HG02623 (cell line): Measurements from ENCODE around the gene HS3ST3B1.

Experiments used
- ATAC-seq: cut with Tn5 transposase; IDR thresholded peaks from one replicate; pipeline ENCODE4 v1.9.1; 2021; ENCODE audit warnings: moderate library complexity; ENCODE audit not compliant: unreplicated experiment

HS3ST3B1 gene

DNA sequence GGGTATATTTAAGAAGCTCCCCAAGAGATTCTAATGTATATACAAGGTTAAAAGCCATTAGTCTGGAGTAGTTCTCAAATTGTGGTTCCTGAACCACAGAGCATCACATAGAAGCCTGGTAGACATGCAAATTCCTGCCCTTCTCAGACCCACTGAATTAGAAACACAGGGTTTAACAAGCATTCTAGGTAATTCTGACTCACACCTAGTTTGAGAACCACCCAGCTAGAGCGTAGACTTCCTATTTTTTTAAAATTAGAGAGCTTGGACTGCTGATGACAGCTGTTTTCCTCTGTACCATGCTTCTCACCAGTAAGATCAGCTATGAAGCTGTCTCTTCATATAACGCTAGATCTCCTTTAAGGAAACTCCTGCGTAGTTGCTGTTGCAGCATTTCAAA is 50.6 kb downstream of the HS3ST3B1 start:
- peak; percentile 90 for ATAC-seq

- ATAC-seq, result no peak
Observed at GRCh38 chr17:14352136-14352535, 51.3 kb downstream of the HS3ST3B1 start.

DNA sequence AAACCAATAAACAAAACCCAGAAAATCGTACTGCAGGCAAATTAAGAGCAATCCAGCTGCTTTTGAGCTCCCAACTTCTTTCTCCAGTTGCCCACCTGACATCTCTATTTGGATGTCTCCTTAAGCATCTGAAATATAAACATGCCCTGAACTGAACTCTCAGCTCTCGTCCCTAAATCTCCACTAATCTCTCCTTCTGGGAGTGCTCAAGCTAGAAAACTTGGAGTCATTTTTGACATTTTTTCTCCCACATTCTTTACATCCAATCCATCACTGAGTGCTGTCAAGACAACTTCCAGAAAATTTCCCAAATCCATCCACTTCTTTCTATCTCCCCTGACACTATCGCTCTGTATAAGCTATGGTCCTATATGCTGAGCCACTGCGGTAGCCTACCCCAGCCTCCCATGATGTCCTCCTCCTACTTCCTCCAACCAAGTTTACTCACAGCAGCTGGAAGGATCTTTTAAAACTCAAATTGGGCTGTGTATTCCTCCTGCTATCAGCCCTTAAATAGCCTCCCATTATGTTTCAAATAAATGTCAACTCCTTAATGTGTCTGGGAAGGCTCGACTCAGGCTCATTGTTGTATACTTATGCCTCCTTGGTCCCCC is 53.1 kb downstream of the HS3ST3B1 start:
- ATAC-seq, result no peak

DNA sequence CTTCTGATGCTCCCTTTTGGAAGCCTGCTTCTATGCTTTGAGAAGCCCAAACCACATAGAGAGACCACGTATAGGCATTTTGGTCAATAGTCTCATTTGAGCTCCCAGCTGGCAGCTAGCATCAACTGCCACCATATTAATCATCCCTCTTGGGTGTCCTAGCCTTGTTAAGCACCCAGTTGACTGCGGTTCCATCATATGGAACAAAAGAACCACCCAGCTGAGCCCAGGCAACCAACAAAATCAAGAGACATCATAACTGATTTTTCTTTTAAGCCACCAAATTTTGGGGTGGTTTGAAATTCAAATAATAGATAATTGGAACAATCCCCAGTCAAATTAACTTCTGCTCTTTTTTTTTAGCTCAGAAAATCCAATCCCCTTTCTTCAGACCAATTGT is 53.9 kb downstream of the HS3ST3B1 start:
- no peak for ATAC-seq

DNA sequence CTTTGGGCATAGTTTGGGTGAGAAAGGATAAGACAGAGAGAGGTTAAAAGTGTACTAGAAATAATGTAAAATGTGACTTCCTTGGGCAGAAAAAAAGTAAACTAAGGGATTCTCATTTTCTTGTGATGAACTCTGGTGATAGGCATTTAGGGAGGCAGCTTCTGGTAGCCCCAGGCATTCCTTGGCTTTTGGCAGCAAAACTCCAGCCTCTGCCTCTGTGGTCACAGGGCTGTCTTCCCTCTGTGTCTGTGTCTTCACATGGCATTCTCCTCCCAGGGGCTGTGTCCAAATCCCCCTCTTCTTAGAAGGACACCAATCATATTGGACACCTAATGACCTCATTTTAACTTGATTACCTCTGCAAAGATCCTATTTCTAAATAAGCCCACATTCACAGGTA is 54.7 kb downstream of the HS3ST3B1 start:
- no peak for ATAC-seq

DNA sequence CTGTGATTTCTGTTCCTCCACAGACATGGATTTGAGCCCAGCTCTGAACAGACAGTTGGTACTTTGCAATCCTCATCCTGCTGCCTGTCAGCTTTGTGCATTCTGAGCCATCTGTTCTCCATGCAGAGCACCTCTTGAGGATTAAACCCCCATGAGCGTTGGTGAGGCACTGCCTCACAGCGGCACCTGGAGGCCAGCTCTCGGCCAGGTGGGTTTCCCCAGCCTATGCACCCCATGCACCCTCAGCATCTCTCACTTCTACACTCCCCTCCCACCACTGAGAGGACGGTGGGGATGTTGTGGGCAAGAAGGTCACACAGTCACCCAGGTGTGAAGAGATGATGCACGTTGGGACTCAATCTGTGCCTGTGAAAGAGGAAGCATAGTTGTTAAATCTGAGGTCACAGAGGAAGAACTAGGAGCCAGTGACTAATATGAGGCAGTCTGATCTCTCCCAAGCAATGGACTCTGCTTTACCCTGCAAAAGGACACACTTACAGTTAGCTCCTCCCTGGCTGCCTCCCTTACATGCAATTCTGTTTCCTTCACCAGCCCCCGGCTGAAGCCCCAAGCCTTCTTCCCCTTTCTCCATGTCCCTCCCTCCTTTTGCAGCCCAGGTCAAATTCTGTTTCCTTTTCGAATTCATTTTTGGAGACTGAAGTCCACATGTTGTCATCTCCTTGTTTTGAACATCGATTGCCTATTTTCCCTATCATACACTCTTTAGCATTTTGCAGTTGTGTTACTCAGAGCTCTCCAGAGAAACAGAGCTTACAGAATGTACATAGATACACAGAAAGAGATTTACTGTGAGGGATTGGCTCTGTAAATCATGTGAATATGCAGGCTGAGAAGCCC is 58.5 kb downstream of the HS3ST3B1 start:
- peak; percentile 97 for ATAC-seq

DNA sequence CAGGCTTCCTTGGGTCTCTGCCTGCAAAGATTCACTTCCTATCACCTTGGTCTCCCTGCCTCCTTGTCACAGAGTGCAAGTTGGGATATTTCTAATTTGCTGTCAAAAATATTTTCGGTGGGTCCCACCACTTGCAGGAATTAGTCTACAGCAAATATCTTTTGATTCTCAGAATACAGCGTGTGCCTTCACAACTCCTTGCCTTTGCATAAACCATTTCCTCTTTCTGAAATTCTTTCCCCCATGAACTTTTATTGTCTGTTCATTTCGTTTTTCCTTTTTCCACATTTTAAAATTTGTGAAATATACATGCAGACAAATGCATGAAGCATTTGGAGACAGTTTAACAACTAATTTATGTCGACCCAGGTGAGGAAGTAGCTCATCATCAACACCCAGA is 60.0 kb downstream of the HS3ST3B1 start:
- no peak for ATAC-seq

DNA sequence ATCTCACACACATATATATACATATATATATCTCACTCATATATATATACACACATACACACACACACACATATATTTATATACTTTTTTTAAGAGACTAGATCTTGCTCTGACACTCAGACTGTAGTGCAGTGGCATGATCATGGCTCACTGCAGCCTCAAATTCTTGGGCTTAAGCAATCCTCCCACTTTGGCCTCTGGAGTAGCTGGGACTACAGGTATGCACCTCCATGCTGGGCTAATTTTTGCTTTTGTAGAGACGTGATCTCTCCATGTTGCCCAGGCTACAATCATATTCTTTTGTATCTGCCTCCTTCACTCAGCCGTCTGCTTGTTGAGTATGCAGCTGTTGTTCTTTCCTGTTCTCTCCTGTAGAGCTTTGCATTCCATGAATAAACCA is 60.6 kb downstream of the HS3ST3B1 start:
- no peak for ATAC-seq

DNA sequence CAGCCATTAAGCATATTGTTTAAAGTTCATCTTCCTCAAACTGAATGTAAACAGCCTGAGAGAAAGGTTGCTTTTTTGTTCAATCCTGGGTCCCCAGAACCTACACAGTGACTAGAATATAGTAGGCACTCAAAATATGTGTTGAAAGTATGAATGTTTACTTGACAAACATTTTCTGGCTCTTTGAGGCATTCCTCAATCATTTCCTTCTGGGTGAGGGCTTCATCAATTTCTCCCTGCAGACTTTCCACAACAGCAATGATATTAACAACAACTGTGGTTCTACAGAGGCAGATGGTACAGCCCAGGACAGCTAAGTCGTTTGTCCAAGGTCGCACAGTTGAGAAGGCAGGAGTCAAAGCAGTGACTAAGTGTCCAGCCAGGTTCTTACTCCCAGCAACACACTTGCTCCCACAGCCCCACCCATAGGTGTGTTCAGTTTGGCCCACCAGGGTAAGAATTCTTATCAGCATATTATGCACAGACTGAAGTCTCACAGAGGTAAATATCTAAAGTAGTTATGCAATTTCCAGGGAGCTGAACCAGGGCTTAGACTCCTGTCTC is 61.1 kb downstream of the HS3ST3B1 start:
- no peak for ATAC-seq

DNA sequence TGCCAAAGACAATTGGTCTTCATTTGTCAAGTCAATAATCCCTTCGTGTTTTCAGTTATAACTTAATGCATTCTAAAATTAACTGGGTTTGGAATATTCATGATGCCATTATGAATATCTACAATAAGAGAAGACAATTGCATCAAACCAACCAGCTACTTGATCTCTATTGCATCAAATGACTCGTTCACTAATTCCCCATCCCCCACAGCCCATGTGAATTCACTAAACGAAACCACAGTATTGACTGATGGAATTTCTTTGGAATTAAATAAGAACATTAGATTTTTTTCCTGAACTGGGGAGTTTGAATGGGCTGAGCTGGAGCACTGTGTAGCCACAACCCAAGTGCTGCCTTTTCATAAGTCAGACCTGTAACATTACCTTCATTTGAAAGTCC is 65.3 kb downstream of the HS3ST3B1 start:
- no peak for ATAC-seq

DNA sequence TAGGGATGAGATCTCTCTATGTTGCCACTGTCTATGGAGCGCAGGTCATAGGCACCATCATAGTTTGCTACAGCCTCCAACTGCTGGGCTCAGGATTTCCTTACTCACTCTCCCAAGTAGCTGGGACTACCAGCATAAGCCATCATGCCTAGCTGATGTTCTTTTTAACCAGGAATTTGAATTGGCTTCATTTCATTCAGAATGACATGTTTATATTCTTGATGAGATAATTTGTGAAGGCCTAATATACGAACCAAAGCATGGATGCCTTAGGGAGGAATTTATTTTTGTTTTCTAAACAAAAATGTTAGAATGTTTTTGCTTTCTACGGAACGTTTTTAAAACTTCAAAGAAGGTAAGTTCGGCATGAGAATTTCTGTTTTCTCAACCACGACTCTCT is 71.6 kb downstream of the HS3ST3B1 start:
- ATAC-seq, result no peak

GRCh38 chr17:14372905-14373613 is 72.2 kb downstream of the HS3ST3B1 start:
- no peak for ATAC-seq

- ATAC-seq, result no peak
Observed at GRCh38 chr17:14373614-14374259, 72.9 kb downstream of the HS3ST3B1 start.

GRCh38 chr17:14374268-14374667 is 73.4 kb downstream of the HS3ST3B1 start:
- ATAC-seq, result no peak

DNA sequence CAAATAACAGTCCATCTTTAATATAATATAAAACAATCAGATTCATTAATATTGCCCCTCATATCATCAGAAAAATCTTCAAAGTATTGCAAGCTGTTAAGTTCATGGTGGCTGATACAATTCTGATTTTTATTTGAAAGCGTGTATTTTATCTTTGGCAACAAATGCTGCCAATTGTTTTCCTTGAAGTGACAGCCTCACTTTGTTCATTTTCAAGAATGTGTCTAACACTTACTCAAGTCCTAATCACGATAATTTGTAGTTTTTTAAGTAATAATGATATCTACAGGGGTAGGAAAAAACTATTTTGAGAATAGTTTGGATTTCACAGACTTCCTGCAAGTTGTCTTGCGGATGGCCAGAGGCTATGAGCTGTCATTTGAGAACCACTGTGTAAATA is 75.8 kb downstream of the HS3ST3B1 start:
- ATAC-seq, result no peak

GRCh38 chr17:14381606-14382005 is 80.7 kb downstream of the HS3ST3B1 start:
- ATAC-seq, result no peak

GRCh38 chr17:14387036-14387435 is 86.2 kb downstream of the HS3ST3B1 start:
- ATAC-seq, result no peak

DNA sequence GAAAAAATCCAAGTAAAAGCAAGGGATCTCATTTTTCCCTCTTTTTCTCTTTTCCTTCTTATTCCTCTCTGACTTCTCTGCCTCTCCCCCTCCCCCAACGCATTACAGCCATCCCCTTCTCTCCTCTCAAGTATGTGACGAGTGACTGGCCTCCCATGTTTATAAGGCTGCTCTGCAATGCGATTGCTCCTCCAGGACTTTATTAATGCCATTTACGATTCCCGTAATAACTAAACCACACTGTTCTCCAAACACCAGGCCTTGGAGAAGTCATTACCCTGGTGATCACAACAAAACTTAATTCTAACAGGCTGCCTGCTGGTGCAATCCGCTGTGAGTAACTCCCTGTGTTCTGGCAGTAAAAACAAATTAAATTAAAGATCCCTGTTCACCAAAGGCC is 88.8 kb downstream of the HS3ST3B1 start:
- no peak for ATAC-seq

DNA sequence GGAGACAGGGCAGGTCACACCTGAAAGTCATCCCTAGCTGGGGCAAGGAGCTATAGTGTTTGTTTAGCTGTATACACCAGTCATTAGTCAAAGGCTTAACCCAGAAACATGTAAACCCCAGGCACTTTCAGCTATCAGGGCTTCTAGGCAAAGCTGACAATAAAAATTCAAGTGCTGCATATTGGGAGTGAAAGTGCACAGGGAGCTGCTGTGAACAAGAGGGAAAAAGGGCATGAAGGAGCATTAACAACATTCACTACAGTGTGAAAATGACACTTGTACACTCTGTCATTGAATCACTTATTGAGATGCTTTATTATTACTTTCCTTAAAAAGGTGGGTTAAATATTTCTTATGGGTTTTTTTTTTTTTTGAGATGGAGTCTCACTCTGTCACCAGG is 92.8 kb downstream of the HS3ST3B1 start:
- no peak for ATAC-seq

DNA sequence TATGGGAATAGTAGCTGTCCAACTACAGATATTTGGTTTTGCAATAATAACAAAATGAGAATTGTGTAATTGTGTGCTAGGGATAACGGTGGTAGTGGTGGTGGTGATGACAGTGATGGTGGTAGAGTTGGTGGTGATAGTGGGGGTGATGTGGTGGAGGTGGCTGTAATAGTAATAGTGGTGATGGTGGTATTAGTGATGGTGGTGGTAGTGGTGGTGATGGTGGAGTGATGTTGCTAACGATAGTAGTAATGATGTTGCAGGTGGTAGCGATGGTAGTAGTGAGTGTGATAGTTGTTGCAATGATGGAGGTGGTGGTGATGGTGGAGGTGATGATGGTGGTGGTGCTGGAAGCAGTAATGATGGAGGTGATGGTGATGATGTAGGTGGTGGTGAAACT is 94.4 kb downstream of the HS3ST3B1 start:
- ATAC-seq, result no peak

DNA sequence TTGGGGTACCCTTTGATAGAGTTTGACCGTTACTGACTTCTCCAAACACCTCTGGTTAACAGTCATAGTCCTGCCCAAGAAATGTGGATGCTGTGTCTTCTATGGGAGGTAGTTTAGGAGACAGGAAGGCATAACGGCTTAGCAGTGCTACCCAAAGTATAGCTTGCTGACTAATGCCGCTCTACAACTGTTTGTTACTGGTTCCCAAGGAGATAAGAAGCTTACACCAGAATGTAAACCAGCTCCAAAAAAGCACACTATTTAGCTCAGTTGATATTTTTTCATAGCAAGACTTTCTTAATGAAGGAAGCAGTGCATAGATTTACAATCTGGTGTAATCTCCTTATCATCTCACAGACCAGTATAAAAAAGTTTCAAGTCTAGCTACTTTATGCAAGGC is 95.7 kb downstream of the HS3ST3B1 start:
- no peak for ATAC-seq
